Muscle of leg (tissue), 11 donors: ENCODE measurements around the gene WDR20. TPM values are rescaled to one million over a fixed set of nuclear protein-coding genes. Genes with fewer than 3 reads are reported as not detected.

Source experiments
- DNase-seq: peaks from one replicate; pipeline ENCODE4 v3.0.0; 2013
- H3K27ac ChIP-seq: one replicate; pipeline ENCODE4 v1.5.1; 2013; ENCODE audit warnings: mild to moderate bottlenecking, low read length, control low read depth
- H3K27me3 ChIP-seq: one replicate; pipeline ENCODE4 v1.6.1; 2013; ENCODE audit warnings: low read length; ENCODE audit not compliant: control insufficient read depth, insufficient read depth
- H3K36me3 ChIP-seq: one replicate; pipeline ENCODE4 v1.6.1; 2013; ENCODE audit warnings: low read length; ENCODE audit not compliant: control insufficient read depth, insufficient read depth
- H3K4me1 ChIP-seq: one replicate; pipeline ENCODE4 v1.6.1; 2013; ENCODE audit warnings: low read length; ENCODE audit not compliant: control insufficient read depth, insufficient read depth
- H3K4me3 ChIP-seq: one replicate; pipeline ENCODE4 v1.5.1; 2013; ENCODE audit warnings: low read length, control low read depth
- H3K9me3 ChIP-seq: replicated peaks from 2 replicates; pipeline ENCODE4 v1.6.1; 2013; ENCODE audit warnings: low read depth, low read length; ENCODE audit not compliant: control insufficient read depth
- WGBS: methylation state at CpG from one replicate; pipeline ENCODE4 v1.1.5; 2013; ENCODE audit warnings: missing lambda C conversion rate; ENCODE audit not compliant: insufficient coverage; 5-methylcytosine and 5-hydroxymethylcytosine counted together
- polyA plus RNA-seq, 8 donors: library from polyadenylated mRNA; unstranded; fragments of 120-200 nt; gene quantifications; one replicate each; pipeline versions ENCODE4 v1.2.1 to v1.2.3, GENCODE V29; 2013; ENCODE audit warnings: inconsistent platforms in 1 of 8, low replicate concordance in 1 of 8; ENCODE audit not compliant: insufficient read length in 8 of 8, insufficient read depth in 1 of 8
- total RNA-seq: library from RNA; stranded (reverse); fragments of 120-200 nt; gene quantifications from one replicate; pipeline ENCODE4 v1.2.4, GENCODE V29; 2013

WDR20 gene
- total and polyA plus RNA-seq, 9 donors, result 20.0 to 28.9 (median 25.0) TPM

GRCh38 chr14:102202944-102203343 lies 63.2 kb downstream of the WDR20 start:
- peaks cover 60% of the 10 kb centered on the region for H3K36me3 ChIP-seq
- no peak overlapping the region for H3K27ac ChIP-seq
- peaks cover 4% of the 10 kb centered on the region for H3K4me1 ChIP-seq
- no peak for DNase-seq
- H3K4me3 ChIP-seq, result no peak overlapping the region
- no peaks in the 10 kb centered on the region for H3K9me3 ChIP-seq
- WGBS, result 100% methylated on average over 2 of the region's 3 CpGs
- no peaks in the 10 kb centered on the region for H3K27me3 ChIP-seq

DNA sequence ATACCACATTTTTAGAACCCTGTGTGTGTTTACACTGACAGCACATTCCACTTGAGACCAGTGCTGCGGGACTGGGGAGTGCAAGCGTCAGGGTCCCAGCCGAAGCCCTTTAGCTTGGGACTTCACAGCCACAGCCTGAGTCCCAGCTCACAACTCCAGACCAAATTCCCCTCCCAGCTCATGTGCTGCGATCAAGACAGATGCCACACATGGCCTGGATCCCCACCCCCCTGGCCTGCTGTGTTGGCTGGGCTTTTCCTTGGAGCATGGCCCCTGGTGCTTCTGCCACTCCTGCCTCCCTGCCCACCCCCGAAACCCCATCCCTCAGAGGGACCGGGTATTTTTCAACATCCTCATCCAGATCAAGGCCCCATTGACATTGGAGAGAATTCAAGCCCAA lies 63.7 kb downstream of the WDR20 start:
- Histone ChIP-seq H3K9me3 (no peaks in the 10 kb centered on the region), H3K4me3 (no peak overlapping the region), H3K27me3 (no peaks in the 10 kb centered on the region), H3K36me3 (peaks cover 62% of the 10 kb centered on the region), H3K4me1 (peaks cover 4% of the 10 kb centered on the region), H3K27ac (no peak overlapping the region)
- WGBS, result 68% methylated on average over 6 of the region's 6 CpGs
- no peak for DNase-seq

DNA sequence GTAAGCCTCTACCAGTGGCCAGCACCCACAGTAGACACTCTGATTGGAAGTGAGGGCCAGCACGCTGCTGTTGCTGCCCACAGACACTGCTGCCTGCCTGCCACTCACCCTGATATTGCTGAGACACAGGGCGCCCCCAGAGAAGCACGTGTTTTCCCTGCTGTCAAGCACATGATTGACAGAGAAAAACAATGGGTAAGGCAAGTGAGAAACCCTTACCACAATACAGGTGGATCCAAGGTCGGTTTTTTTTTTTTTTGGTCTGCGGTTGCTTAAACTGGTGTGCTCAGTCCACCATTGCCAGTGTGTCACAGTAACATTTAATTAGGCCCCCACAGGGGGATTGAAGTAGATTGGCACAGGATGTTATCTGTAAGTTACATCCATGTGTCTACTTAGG lies 65.9 kb downstream of the WDR20 start:
- Histone ChIP-seq H3K27me3 (no peaks in the 10 kb centered on the region), H3K9me3 (no peaks in the 10 kb centered on the region), H3K4me3 (no peak overlapping the region), H3K36me3 (peaks cover 61% of the 10 kb centered on the region), H3K4me1 (peaks cover 4% of the 10 kb centered on the region), H3K27ac (no peak overlapping the region)
- no peak for DNase-seq
- WGBS, result 87% methylated on average over 3 of the region's 5 CpGs

- WGBS, result 66% methylated on average over 8 of the region's 8 CpGs
- Histone ChIP-seq H3K4me1 (peaks cover 4% of the 10 kb centered on the region), H3K36me3 (peaks cover 61% of the 10 kb centered on the region), H3K9me3 (no peaks in the 10 kb centered on the region), H3K27ac (no peak overlapping the region), H3K27me3 (no peaks in the 10 kb centered on the region), H3K4me3 (no peak overlapping the region)
- DNase-seq, result no peak
Measured at GRCh38 chr14:102206918-102207317, 67.2 kb downstream of the WDR20 start.

GRCh38 chr14:102207831-102208365 lies 68.2 kb downstream of the WDR20 start:
- H3K27me3 ChIP-seq, result no peaks in the 10 kb centered on the region
- peaks cover 60% of the 10 kb centered on the region for H3K36me3 ChIP-seq
- H3K9me3 ChIP-seq, result no peaks in the 10 kb centered on the region
- no peak for DNase-seq
- H3K4me3 ChIP-seq, result no peak overlapping the region
- peaks cover 4% of the 10 kb centered on the region for H3K4me1 ChIP-seq
- no peak overlapping the region for H3K27ac ChIP-seq
- WGBS, result 87% methylated on average over 9 of the region's 13 CpGs

DNA sequence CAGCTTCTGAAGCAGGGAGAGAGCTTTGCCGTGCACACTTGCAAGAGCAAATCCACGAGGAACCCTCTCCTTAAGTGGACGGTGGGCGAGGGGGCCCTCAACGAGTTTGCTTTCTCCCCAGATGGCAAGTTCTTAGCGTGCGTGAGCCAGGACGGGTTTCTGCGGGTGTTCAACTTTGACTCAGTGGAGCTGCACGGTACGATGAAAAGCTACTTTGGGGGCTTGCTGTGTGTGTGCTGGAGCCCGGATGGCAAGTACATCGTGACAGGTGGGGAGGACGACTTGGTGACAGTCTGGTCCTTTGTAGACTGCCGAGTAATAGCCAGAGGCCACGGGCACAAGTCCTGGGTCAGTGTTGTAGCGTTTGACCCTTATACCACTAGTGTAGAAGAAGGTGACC lies 69.0 kb downstream of the WDR20 start:
- H3K4me1 ChIP-seq, result no peaks in the 10 kb centered on the region
- DNase-seq, result no peak
- 90% methylated on average over 13 of the region's 17 CpGs for WGBS
- no peak overlapping the region for H3K27ac ChIP-seq
- H3K36me3 ChIP-seq, result peaks cover 65% of the 10 kb centered on the region
- H3K4me3 ChIP-seq, result no peak overlapping the region
- H3K27me3 ChIP-seq, result no peaks in the 10 kb centered on the region
- no peaks in the 10 kb centered on the region for H3K9me3 ChIP-seq

- H3K27ac ChIP-seq, result no peak overlapping the region
- no peak for DNase-seq
Measured at GRCh38 chr14:102209224-102209966, 69.7 kb downstream of the WDR20 start.

GRCh38 chr14:102210421-102211042 lies 70.8 kb downstream of the WDR20 start:
- Histone ChIP-seq H3K4me3 (no peak overlapping the region), H3K27ac (no peak overlapping the region), H3K36me3 (peaks cover 59% of the 10 kb centered on the region), H3K9me3 (no peaks in the 10 kb centered on the region), H3K27me3 (no peaks in the 10 kb centered on the region), H3K4me1 (peaks cover 6% of the 10 kb centered on the region)
- DNase-seq, result no peak
- WGBS, result 83% methylated on average over 21 of the region's 25 CpGs

More at GRCh38 chr14:102209224-102209966, 69.7 kb downstream of the WDR20 start:
- Histone ChIP-seq H3K36me3 (peaks cover 64% of the 10 kb centered on the region), H3K27me3 (no peaks in the 10 kb centered on the region), H3K9me3 (no peaks in the 10 kb centered on the region), H3K4me3 (no peak overlapping the region), H3K4me1 (no peaks in the 10 kb centered on the region)
- WGBS, result 71% methylated on average over 13 of the region's 19 CpGs

- H3K27ac ChIP-seq, result no peak overlapping the region
- no peak overlapping the region for H3K4me3 ChIP-seq
- peaks cover 11% of the 10 kb centered on the region for H3K4me1 ChIP-seq
- H3K9me3 ChIP-seq, result no peaks in the 10 kb centered on the region
- 91% methylated on average over 9 of the region's 12 CpGs for WGBS
- DNase-seq, result no peak
- H3K36me3 ChIP-seq, result peaks cover 61% of the 10 kb centered on the region
- H3K27me3 ChIP-seq, result no peaks in the 10 kb centered on the region
Measured at GRCh38 chr14:102211240-102211639, 71.5 kb downstream of the WDR20 start.

- no peak overlapping the region for H3K27ac ChIP-seq
- H3K4me1 ChIP-seq, result peaks cover 17% of the 10 kb centered on the region
- WGBS, result 92% methylated on average over 7 of the region's 8 CpGs
- no peak overlapping the region for H3K4me3 ChIP-seq
- peaks cover 58% of the 10 kb centered on the region for H3K36me3 ChIP-seq
- no peak for DNase-seq
- no peaks in the 10 kb centered on the region for H3K9me3 ChIP-seq
- no peaks in the 10 kb centered on the region for H3K27me3 ChIP-seq
Measured at GRCh38 chr14:102212356-102212755, 72.7 kb downstream of the WDR20 start.
